GM21381 (cell line): ENCODE results near the gene WDR73.
A peak's percentile ranks its signal among the peaks of the same experiment; 100 is the strongest.
"Not testable (repeated sequence)": the region's sequence is repeated elsewhere in the genome, so short reads cannot be mapped to it uniquely, and the experiment has no call there.

Experiments used
- ATAC-seq: cut with Tn5 transposase; IDR thresholded peaks from one replicate; pipeline ENCODE4 v1.9.1; 2021; ENCODE audit warnings: mild to moderate bottlenecking, moderate library complexity; ENCODE audit not compliant: unreplicated experiment

The WDR73 gene

GRCh38 chr15:84653910-84654688 lies at the start of gene WDR73:
Gene WDR73 (minus strand): TSS chr15:84654283. CDS start chr15:84654274, 9 bp downstream.
- peak; percentile 82 for ATAC-seq

- ATAC-seq = no peak
Observed at GRCh38 chr15:84703808-84704207, 49.7 kb upstream of the WDR73 start.

- no peak for ATAC-seq
Observed at GRCh38 chr15:84702961-84703482, 48.9 kb upstream of the WDR73 start.

GRCh38 chr15:84699538-84700191 lies 45.6 kb upstream of the WDR73 start:
- no peak for ATAC-seq

GRCh38 chr15:84697236-84697990 lies 43.3 kb upstream of the WDR73 start:
- no peak for ATAC-seq

GRCh38 chr15:84696757-84697156 lies 42.7 kb upstream of the WDR73 start:
- no peak for ATAC-seq

- no peak for ATAC-seq
Observed at GRCh38 chr15:84690342-84690741, 36.3 kb upstream of the WDR73 start.

GRCh38 chr15:84689858-84690257 lies 35.8 kb upstream of the WDR73 start:
- no peak for ATAC-seq

- not testable (repeated sequence) for ATAC-seq
Observed at GRCh38 chr15:84686446-84686845, 32.4 kb upstream of the WDR73 start.

GRCh38 chr15:84685304-84685703 lies 31.2 kb upstream of the WDR73 start:
- no peak for ATAC-seq

- no peak for ATAC-seq
Observed at GRCh38 chr15:84684092-84684491, 30.0 kb upstream of the WDR73 start.

GRCh38 chr15:84681831-84682230 lies 27.7 kb upstream of the WDR73 start:
- no peak for ATAC-seq

- no peak for ATAC-seq
Observed at GRCh38 chr15:84671211-84671610, 17.1 kb upstream of the WDR73 start.

GRCh38 chr15:84669726-84670125 lies 15.6 kb upstream of the WDR73 start:
- ATAC-seq = no peak

GRCh38 chr15:84668221-84668982 lies 14.3 kb upstream of the WDR73 start:
- no peak for ATAC-seq

- ATAC-seq = no peak
Observed at GRCh38 chr15:84666373-84666772, 12.3 kb upstream of the WDR73 start.

- ATAC-seq = no peak
Observed at GRCh38 chr15:84661001-84661400, 6.9 kb upstream of the WDR73 start.

GRCh38 chr15:84659904-84660781 lies 6.1 kb upstream of the WDR73 start:
- no peak for ATAC-seq

GRCh38 chr15:84658788-84659411 lies 4.8 kb upstream of the WDR73 start:
- no peak for ATAC-seq
